Neural cell (in vitro differentiated cells): ENCODE results near the gene MXD1. TPM values are rescaled to one million over a fixed set of nuclear protein-coding genes. Genes with fewer than 3 reads are reported as not detected.

Source experiments
- H2AFZ ChIP-seq: fragments of 200-600, 300-800 bp; sonication (generic), shearing (Covaris generic); 2 replicates; pipeline ENCODE4 v1.6.0; 2014; ENCODE audit warnings: low read depth, mild to moderate bottlenecking, antibody characterized with exemption, low read length, moderate library complexity
- H3F3A ChIP-seq: fragments of 200-600 bp; shearing (Covaris generic); 2 replicates; pipeline ENCODE4 v1.6.1; 2016; ENCODE audit warnings: mild to moderate bottlenecking, moderate library complexity, mixed read lengths, antibody characterized with exemption, low read length; ENCODE audit not compliant: insufficient read depth, poor library complexity, severe bottlenecking
- H3K27ac ChIP-seq: fragments of 200-600, 300-800 bp; sonication (generic), shearing (Covaris generic); 2 replicates; pipeline ENCODE4 v1.5.1; 2014; ENCODE audit warnings: mild to moderate bottlenecking, low read length, moderate library complexity
- H3K27me3 ChIP-seq: fragments of 300-800, 200-600 bp; sonication (generic), shearing (Covaris generic); 2 replicates; pipeline ENCODE4 v1.6.0; 2014; ENCODE audit warnings: mild to moderate bottlenecking, low read depth, low read length, moderate library complexity; ENCODE audit not compliant: insufficient read depth
- H3K36me3 ChIP-seq: fragments of 300-800, 200-600 bp; sonication (generic), shearing (Covaris generic); 2 replicates; pipeline ENCODE4 v1.5.1; 2014; ENCODE audit warnings: mild to moderate bottlenecking, antibody characterized with exemption, low read length, moderate library complexity; ENCODE audit not compliant: insufficient read depth
- H3K4me2 ChIP-seq: fragments of 300-800, 200-600 bp; sonication (generic), shearing (Covaris generic); 2 replicates; pipeline ENCODE4 v1.6.0; 2014; ENCODE audit warnings: mild to moderate bottlenecking, low read length
- H3K4me3 ChIP-seq: fragments of 300-800, 200-600 bp; sonication (generic), shearing (Covaris generic); 2 replicates; pipeline ENCODE4 v1.5.1; 2014; ENCODE audit warnings: mild to moderate bottlenecking, low read length, moderate library complexity
- H3K79me2 ChIP-seq: fragments of 200-600 bp; shearing (Covaris generic); replicated peaks from 2 replicates; pipeline ENCODE4 v1.6.0; 2014; ENCODE audit warnings: mild to moderate bottlenecking, low read length, moderate library complexity; ENCODE audit not compliant: insufficient read depth
- H3K9ac ChIP-seq: fragments of 300-800, 200-600 bp; sonication (generic), shearing (Covaris generic); 2 replicates; pipeline ENCODE4 v1.6.1; 2016; ENCODE audit warnings: mild to moderate bottlenecking, low read length, mixed read lengths
- H3K9me2 ChIP-seq: fragments of 200-600 bp; shearing (Covaris generic); 2 replicates; pipeline ENCODE4 v1.6.1; 2016; ENCODE audit warnings: mild to moderate bottlenecking, low read length, mixed read lengths; ENCODE audit not compliant: insufficient read depth
- H3K9me3 ChIP-seq: fragments of 200-600, 300-800 bp; sonication (generic), shearing (Covaris generic); 2 replicates; pipeline ENCODE4 v1.6.1; 2016; ENCODE audit warnings: mild to moderate bottlenecking, mixed run types, low read length, moderate library complexity, mixed read lengths
- H4K20me1 ChIP-seq: fragments of 200-600 bp; shearing (Covaris generic); 2 replicates; pipeline ENCODE4 v1.6.1; 2016; ENCODE audit warnings: mild to moderate bottlenecking, mixed run types; ENCODE audit not compliant: insufficient read depth
- EP300 ChIP-seq: fragments of 450-650 bp; conservative IDR thresholded peaks from 2 replicates; pipeline ENCODE4 v1.6.1; 2014; ENCODE audit warnings: antibody characterized with exemption, mild to moderate bottlenecking, moderate library complexity; ENCODE audit not compliant: poor library complexity, severe bottlenecking
- EZH2 ChIP-seq: fragments of 200-600, 300-800 bp; shearing (Covaris generic), sonication (generic); IDR thresholded peaks from 2 replicates; pipeline ENCODE4 v1.6.1; 2014; ENCODE audit warnings: antibody characterized with exemption, low read length, borderline replicate concordance, mild to moderate bottlenecking; ENCODE audit not compliant: insufficient read depth, poor library complexity, severe bottlenecking
- MXI1 ChIP-seq: fragments of 450-650 bp; conservative IDR thresholded peaks from 2 replicates; pipeline ENCODE4 v1.6.1; 2014; ENCODE audit warnings: antibody characterized with exemption, mild to moderate bottlenecking; ENCODE audit not compliant: poor library complexity, severe bottlenecking
- POLR2AphosphoS5 ChIP-seq: IDR thresholded peaks from 2 replicates; pipeline ENCODE4 v1.6.1; 2012
- RAD21 ChIP-seq: fragments of 450-650 bp; conservative IDR thresholded peaks from 2 replicates; pipeline ENCODE4 v1.6.1; 2014; ENCODE audit warnings: antibody characterized with exemption, mild to moderate bottlenecking, moderate library complexity
- SMC3 ChIP-seq: fragments of 450-650 bp; conservative IDR thresholded peaks from 2 replicates; pipeline ENCODE4 v1.6.1; 2014; ENCODE audit warnings: antibody characterized with exemption, mild to moderate bottlenecking, moderate library complexity; ENCODE audit not compliant: poor library complexity
- TAF1 ChIP-seq: IDR thresholded peaks from 2 replicates; pipeline ENCODE4 v1.6.1; 2012; ENCODE audit warnings: low read depth
- polyA plus RNA-seq: library from polyadenylated mRNA; depleted of rRNA; stranded (reverse); fragments of >200 nt; gene quantifications from 2 replicates; pipeline ENCODE4 v1.2.3, GENCODE V29; 2014
- TF ChIP-seq, protein P1 (sequence below): fragments of 450-650 bp; IDR thresholded peaks from 2 replicates; pipeline ENCODE4 v1.5.1; 2014; ENCODE audit warnings: antibody characterized with exemption, mild to moderate bottlenecking, moderate library complexity; ENCODE audit not compliant: poor library complexity, severe bottlenecking
- TF ChIP-seq, protein P2 (sequence below): IDR thresholded peaks from 2 replicates; pipeline ENCODE4 v1.6.1; 2012; ENCODE audit warnings: borderline replicate concordance

The MXD1 gene
- polyA plus RNA-seq, 1 donor from 2014 or later: 16.4 TPM

DNA sequence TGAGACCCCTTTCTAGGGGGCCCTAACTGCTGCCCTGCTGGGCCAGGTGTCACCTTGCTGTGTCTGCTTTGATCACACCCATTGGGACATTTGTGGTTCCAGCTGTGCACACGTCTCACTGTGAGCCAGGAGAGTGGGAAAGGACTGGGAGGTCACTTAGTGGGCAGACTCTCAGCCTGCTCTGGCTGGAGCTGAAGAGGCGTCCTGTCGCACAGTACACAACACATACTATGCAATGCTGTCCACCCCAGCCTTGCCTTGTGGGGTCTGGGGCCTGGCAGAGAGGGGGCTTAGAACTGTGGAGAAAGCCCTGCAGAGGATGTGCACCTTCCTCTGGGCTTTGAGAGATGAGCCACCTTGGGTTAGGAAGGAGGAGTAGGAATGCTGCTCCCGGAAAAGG lies 71.8 kb downstream of the MXD1 start:
- Histone ChIP-seq H3K27me3 (no peaks in the 10 kb centered on the region), H3K27ac (no peak overlapping the region), H3K36me3 (no peaks in the 10 kb centered on the region), H3K4me2 (no peak overlapping the region), H3K9me2 (no peaks in the 10 kb centered on the region), H3K4me3 (no peak overlapping the region), H4K20me1 (no peaks in the 10 kb centered on the region), H3K79me2 (no peaks in the 10 kb centered on the region), H3K9ac (no peak overlapping the region), H2AFZ (no peak overlapping the region), H3F3A (no peaks in the 10 kb centered on the region), H3K9me3 (no peaks in the 10 kb centered on the region)
- TF ChIP-seq TAF1 (no peak), RAD21 (no peak), EZH2 (no peak), SMC3 (no peak), MXI1 (no peak), EP300 (no peak), POLR2AphosphoS5 (no peak)
- TF ChIP-seq, protein P1, sequence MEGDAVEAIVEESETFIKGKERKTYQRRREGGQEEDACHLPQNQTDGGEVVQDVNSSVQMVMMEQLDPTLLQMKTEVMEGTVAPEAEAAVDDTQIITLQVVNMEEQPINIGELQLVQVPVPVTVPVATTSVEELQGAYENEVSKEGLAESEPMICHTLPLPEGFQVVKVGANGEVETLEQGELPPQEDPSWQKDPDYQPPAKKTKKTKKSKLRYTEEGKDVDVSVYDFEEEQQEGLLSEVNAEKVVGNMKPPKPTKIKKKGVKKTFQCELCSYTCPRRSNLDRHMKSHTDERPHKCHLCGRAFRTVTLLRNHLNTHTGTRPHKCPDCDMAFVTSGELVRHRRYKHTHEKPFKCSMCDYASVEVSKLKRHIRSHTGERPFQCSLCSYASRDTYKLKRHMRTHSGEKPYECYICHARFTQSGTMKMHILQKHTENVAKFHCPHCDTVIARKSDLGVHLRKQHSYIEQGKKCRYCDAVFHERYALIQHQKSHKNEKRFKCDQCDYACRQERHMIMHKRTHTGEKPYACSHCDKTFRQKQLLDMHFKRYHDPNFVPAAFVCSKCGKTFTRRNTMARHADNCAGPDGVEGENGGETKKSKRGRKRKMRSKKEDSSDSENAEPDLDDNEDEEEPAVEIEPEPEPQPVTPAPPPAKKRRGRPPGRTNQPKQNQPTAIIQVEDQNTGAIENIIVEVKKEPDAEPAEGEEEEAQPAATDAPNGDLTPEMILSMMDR: no peak
- TF ChIP-seq, protein P2, sequence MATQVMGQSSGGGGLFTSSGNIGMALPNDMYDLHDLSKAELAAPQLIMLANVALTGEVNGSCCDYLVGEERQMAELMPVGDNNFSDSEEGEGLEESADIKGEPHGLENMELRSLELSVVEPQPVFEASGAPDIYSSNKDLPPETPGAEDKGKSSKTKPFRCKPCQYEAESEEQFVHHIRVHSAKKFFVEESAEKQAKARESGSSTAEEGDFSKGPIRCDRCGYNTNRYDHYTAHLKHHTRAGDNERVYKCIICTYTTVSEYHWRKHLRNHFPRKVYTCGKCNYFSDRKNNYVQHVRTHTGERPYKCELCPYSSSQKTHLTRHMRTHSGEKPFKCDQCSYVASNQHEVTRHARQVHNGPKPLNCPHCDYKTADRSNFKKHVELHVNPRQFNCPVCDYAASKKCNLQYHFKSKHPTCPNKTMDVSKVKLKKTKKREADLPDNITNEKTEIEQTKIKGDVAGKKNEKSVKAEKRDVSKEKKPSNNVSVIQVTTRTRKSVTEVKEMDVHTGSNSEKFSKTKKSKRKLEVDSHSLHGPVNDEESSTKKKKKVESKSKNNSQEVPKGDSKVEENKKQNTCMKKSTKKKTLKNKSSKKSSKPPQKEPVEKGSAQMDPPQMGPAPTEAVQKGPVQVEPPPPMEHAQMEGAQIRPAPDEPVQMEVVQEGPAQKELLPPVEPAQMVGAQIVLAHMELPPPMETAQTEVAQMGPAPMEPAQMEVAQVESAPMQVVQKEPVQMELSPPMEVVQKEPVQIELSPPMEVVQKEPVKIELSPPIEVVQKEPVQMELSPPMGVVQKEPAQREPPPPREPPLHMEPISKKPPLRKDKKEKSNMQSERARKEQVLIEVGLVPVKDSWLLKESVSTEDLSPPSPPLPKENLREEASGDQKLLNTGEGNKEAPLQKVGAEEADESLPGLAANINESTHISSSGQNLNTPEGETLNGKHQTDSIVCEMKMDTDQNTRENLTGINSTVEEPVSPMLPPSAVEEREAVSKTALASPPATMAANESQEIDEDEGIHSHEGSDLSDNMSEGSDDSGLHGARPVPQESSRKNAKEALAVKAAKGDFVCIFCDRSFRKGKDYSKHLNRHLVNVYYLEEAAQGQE: no peak

DNA sequence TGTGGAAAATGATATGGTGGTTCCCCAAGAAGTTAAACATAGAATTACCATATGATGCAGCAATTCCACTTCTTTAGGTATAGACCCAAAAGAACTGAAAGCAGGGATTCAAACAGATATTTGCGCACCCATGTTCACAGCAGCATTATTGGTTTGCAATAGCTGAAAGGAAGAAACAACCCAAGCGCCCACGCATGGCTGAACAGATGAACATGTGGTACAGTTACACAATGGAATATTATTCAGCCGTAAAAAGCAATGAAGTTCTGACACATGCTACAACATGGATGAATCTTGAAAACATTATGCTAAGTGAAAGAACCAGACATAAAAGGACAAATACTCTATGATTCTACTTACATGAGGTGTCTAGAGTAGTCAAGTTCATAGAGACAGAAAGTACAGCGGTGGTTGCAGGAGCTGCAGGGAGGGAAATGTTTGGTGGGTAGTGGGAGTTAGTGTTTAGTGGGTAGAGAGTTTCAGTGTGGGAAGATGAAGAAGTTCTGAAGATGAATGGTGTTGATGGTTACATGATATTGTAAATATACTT lies 73.3 kb downstream of the MXD1 start:
- no peaks in the 10 kb centered on the region for H3F3A ChIP-seq
- H4K20me1 ChIP-seq: no peaks in the 10 kb centered on the region
- H3K9me2 ChIP-seq: no peaks in the 10 kb centered on the region
- H3K79me2 ChIP-seq: no peaks in the 10 kb centered on the region
- peaks cover 5% of the 10 kb centered on the region for H3K36me3 ChIP-seq
- H3K27ac ChIP-seq: no peak overlapping the region
- no peaks in the 10 kb centered on the region for H3K27me3 ChIP-seq
- TF ChIP-seq EP300: no peak
- TF ChIP-seq POLR2AphosphoS5: no peak
- TF ChIP-seq SMC3: no peak
- no peak for TF ChIP-seq RAD21
- TF ChIP-seq, protein P1: no peak
- TF ChIP-seq MXI1: no peak
- no peak for TF ChIP-seq TAF1
- TF ChIP-seq, protein P2: no peak
- TF ChIP-seq EZH2: no peak
- no peak overlapping the region for H2AFZ ChIP-seq
- H3K4me2 ChIP-seq: no peak overlapping the region
- H3K9me3 ChIP-seq: no peaks in the 10 kb centered on the region
- no peak overlapping the region for H3K9ac ChIP-seq
- no peak overlapping the region for H3K4me3 ChIP-seq
